Suprapubic skin (tissue), 4 donors: ENCODE measurements around the gene MMP24. TPM values are rescaled to one million over a fixed set of nuclear protein-coding genes. Genes with fewer than 3 reads are reported as not detected.

ENCODE experiments used
- DNase-seq, 2 donors: peaks; one replicate each; pipeline ENCODE4 v3.0.0-alpha.2; 2019; ENCODE audit warnings: low spot score in 2 of 2
- H3K27ac ChIP-seq: fragments of 200-600 bp; sonication (generic); one replicate; pipeline ENCODE4 v1.5.1; 2019
- H3K27me3 ChIP-seq: fragments of 200-600 bp; sonication (generic); one replicate; pipeline ENCODE4 v1.5.1; 2019
- H3K36me3 ChIP-seq: fragments of 200-600 bp; sonication (generic); one replicate; pipeline ENCODE4 v1.5.1; 2019
- H3K4me1 ChIP-seq: fragments of 200-600 bp; sonication (generic); one replicate; pipeline ENCODE4 v1.5.1; 2019
- H3K4me3 ChIP-seq: fragments of 200-600 bp; sonication (generic); one replicate; pipeline ENCODE4 v1.5.1; 2019; ENCODE audit warnings: mild to moderate bottlenecking
- H3K9me3 ChIP-seq: fragments of 200-600 bp; sonication (generic); one replicate; pipeline ENCODE4 v1.5.1; 2019
- EP300 ChIP-seq: sonication (generic); formaldehyde crosslinking; IDR thresholded peaks from one replicate; pipeline ENCODE4 v1.6.1; 2017; ENCODE audit warnings: antibody characterized with exemption
- POLR2A ChIP-seq, 2 donors: fragments of 450-650 bp; IDR thresholded peaks; one replicate each; pipeline ENCODE4 v1.6.1; 2017; ENCODE audit warnings: antibody characterized with exemption in 2 of 2, mild to moderate bottlenecking in 2 of 2, moderate library complexity in 2 of 2
- POLR2AphosphoS5 ChIP-seq, 3 donors: sonication (generic); formaldehyde crosslinking; IDR thresholded peaks; one replicate each; pipeline ENCODE4 v1.6.1; 2017; ENCODE audit warnings: antibody characterized with exemption in 3 of 3
- WGBS: methylation state at CpG from one replicate; pipeline ENCODE4 v1.1.5; 2018; 5-methylcytosine and 5-hydroxymethylcytosine counted together
- total RNA-seq, 4 donors: library from RNA; depleted of rRNA; stranded (reverse); fragments of >200 nt; gene quantifications; one replicate each; pipeline ENCODE4 v1.1.0, GENCODE V29; 2016
- TF ChIP-seq, protein P1 (sequence below), 2 donors: fragments of 200-600 bp in 1 of 2; fragments of 450-650 bp in 1 of 2; sonication (generic) in 1 of 2; IDR thresholded peaks; one replicate each; pipeline ENCODE4 v1.5.1; 2016 to 2019; ENCODE audit warnings: antibody characterized with exemption in 2 of 2, mild to moderate bottlenecking in 1 of 2, moderate library complexity in 1 of 2

Gene MMP24
- total RNA-seq, 4 donors from 2014 or later = 0.16 to 0.47 (median 0.44) TPM; not detected in 1

DNA sequence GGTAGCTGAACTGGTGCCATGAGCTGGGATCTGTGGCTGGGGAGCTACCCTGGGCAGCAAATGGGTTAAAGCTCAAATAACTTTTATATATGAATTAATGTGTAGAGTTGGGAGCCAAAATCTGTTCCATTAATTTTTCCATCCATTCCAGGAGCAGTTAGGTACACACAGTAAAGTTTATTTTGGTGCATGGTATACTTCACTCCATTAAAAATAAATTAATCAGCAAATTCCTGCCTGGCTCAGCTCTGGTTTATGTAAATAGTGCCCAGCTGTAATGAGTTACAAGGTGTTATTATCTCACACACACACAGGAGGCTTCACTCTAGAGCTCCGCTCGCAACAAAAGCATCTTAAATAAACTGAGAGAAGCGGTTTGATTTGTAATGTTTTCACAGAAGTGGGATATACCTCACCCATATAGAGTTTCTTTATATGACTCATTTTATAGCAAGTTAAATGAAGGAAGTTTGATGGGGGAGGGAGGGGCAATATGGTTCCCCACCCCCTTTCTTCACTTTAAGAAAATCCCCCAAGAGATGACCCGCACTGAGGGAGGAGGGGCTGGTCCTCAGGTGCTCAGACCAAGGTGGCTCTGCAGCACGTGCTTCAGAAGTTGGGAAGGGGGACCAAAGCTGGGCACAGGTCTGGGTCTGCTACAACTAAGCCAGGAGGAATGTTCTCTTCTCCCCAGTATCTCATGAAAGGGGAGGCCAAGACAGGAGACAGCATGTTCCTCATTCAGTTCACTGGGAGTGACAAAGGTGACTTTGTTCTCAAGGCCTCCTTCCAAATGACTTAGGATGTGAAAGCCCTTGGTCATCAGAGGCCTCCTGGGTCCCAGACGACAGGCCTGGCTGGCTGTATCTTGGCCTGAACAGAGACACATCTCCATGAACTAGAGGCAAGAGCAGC is 76.2 kb downstream of the MMP24 start:
- DNase-seq = no peak
- no peaks in the 10 kb centered on the region for H3K27me3 ChIP-seq
- TF ChIP-seq EP300 (no peak), POLR2AphosphoS5 (IDR thresholded peaks at IDR 0.05) (no peak), POLR2A (IDR thresholded peaks at IDR 0.05) (no peak)
- TF ChIP-seq, protein P1, sequence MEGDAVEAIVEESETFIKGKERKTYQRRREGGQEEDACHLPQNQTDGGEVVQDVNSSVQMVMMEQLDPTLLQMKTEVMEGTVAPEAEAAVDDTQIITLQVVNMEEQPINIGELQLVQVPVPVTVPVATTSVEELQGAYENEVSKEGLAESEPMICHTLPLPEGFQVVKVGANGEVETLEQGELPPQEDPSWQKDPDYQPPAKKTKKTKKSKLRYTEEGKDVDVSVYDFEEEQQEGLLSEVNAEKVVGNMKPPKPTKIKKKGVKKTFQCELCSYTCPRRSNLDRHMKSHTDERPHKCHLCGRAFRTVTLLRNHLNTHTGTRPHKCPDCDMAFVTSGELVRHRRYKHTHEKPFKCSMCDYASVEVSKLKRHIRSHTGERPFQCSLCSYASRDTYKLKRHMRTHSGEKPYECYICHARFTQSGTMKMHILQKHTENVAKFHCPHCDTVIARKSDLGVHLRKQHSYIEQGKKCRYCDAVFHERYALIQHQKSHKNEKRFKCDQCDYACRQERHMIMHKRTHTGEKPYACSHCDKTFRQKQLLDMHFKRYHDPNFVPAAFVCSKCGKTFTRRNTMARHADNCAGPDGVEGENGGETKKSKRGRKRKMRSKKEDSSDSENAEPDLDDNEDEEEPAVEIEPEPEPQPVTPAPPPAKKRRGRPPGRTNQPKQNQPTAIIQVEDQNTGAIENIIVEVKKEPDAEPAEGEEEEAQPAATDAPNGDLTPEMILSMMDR (IDR thresholded peaks at IDR 0.05) = no peak
- no peaks in the 10 kb centered on the region for H3K9me3 ChIP-seq
- no peak overlapping the region for H3K4me3 ChIP-seq
- no peak overlapping the region for H3K27ac ChIP-seq
- no peaks in the 10 kb centered on the region for H3K36me3 ChIP-seq
- 76% methylated on average over 6 of the region's 6 CpGs for WGBS
- H3K4me1 ChIP-seq = peaks cover 44% of the 10 kb centered on the region

GRCh38 chr20:35303382-35303734 is 76.9 kb downstream of the MMP24 start:
- H3K9me3 ChIP-seq = no peaks in the 10 kb centered on the region
- TF ChIP-seq, protein P1 (IDR thresholded peaks at IDR 0.05) = no peak
- no peak for TF ChIP-seq EP300
- no peak for TF ChIP-seq POLR2AphosphoS5 (IDR thresholded peaks at IDR 0.05)
- TF ChIP-seq POLR2A (IDR thresholded peaks at IDR 0.05) = no peak
- H3K27ac ChIP-seq = no peak overlapping the region
- no peaks in the 10 kb centered on the region for H3K27me3 ChIP-seq
- no peaks in the 10 kb centered on the region for H3K36me3 ChIP-seq
- H3K4me3 ChIP-seq = no peak overlapping the region
- no peak for DNase-seq
- 69% methylated on average over 11 of the region's 11 CpGs for WGBS
- H3K4me1 ChIP-seq = peaks cover 51% of the 10 kb centered on the region

DNA sequence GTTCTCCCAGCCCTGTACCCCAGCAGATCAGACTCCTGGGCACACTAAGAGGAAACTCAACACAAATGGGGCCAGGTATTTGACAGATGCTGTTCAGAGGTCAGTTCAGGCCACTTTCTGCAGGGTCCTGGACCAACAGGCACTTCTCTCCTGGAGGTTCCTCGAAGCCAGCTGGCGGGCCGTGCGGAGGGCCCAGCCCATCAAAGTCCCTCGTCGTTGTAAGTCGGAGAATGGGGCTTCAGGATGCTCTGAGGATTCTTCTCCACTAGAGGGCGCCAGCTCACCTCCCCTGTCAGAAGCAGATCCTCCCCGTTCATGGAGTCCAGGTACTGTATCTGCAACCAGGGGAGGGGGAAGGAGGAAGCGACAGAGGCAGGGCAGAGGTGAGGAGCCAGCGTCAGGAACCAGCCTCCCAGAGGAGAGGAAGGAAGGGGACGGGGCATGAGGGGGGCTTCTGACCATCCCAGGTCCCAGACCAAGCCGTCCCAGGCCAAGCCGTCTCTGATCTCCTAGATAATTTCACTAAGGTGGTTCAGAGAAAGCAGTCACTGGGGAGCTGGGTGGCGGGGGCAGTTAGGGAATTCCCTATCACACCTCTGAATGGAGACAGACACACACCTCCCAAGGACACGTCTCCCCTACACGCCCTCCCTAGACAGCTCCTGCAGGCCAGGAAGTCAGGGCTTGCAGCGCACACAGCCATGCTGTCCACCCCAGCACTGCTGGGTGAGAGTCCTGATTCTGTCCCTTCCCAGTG is 77.4 kb downstream of the MMP24 start:
- Histone ChIP-seq H3K36me3 (no peaks in the 10 kb centered on the region), H3K27me3 (no peaks in the 10 kb centered on the region), H3K4me3 (no peak overlapping the region), H3K4me1 (peaks cover 57% of the 10 kb centered on the region), H3K9me3 (no peaks in the 10 kb centered on the region), H3K27ac (no peak overlapping the region)
- no peak for TF ChIP-seq POLR2A (IDR thresholded peaks at IDR 0.05)
- TF ChIP-seq, protein P1 (IDR thresholded peaks at IDR 0.05) = peak; percentile 85 to 91
- no peak for TF ChIP-seq POLR2AphosphoS5 (IDR thresholded peaks at IDR 0.05)
- no peak for TF ChIP-seq EP300
- no CpG with 5 or more reads among the region's 18 CpGs for WGBS
- peak in 1 of 2 donors; percentile 89 for DNase-seq

- no peak for DNase-seq
- Histone ChIP-seq H3K27me3 (no peaks in the 10 kb centered on the region), H3K27ac (peak overlapping the region; percentile 86), H3K36me3 (no peaks in the 10 kb centered on the region), H3K4me1 (peaks cover 64% of the 10 kb centered on the region), H3K9me3 (no peaks in the 10 kb centered on the region), H3K4me3 (no peak overlapping the region)
- TF ChIP-seq EP300 (no peak), POLR2AphosphoS5 (IDR thresholded peaks at IDR 0.05) (no peak), POLR2A (IDR thresholded peaks at IDR 0.05) (no peak)
- TF ChIP-seq, protein P1 (IDR thresholded peaks at IDR 0.05) = no peak
- WGBS = 83% methylated on average over 6 of the region's 6 CpGs
Observed at GRCh38 chr20:35304956-35305355, 78.5 kb downstream of the MMP24 start.
